ENCODE results near the gene CTTN.

CTTN gene

DNA sequence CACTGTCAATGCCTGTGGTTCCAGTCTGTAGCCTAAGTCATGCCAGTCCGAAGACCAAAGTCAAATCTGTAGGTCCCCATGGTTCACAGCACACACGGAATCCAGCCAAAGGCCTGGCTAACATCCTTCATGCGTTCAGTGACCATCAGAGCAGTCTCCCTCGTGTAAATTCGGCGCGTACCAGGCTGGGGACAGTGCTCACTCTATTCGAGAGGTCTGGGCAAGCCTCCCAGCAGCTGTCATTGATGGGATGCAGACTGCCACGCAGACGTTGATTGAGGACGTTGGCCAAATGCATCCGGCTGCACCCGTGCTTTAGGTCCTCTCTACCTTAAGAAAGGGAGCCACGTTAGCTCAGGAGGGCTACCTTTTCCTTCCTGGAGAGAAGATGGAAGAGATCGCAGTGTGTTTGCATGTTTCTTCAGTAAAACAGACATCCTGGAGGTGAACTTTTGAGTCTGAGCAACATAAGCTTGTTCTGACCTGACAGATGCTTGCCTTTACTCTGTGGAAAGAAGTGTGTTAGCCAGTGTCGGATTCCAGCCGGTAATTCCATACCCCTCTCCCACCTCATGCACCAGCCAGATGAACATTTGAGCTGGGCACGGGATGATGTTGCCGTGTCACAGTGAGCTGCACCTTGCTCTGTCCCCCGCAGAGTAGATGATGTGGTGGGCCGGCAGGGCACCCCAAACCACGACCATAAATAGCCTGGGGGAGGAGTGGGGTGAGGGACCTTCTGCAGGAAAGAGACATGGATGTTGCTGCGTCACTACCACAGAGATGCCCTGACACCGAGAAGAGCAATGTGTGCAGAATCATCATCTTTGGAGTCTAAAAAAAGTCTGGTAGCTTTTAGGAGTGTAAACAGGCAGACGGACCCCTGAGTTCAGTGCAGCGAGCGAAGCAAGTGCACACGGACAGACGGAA, 12.2 kb downstream of the CTTN start:
- no peak for DNase-seq (ENCODE audit: extremely low read depth, low read depth)
- TF ChIP-seq, protein P1, sequence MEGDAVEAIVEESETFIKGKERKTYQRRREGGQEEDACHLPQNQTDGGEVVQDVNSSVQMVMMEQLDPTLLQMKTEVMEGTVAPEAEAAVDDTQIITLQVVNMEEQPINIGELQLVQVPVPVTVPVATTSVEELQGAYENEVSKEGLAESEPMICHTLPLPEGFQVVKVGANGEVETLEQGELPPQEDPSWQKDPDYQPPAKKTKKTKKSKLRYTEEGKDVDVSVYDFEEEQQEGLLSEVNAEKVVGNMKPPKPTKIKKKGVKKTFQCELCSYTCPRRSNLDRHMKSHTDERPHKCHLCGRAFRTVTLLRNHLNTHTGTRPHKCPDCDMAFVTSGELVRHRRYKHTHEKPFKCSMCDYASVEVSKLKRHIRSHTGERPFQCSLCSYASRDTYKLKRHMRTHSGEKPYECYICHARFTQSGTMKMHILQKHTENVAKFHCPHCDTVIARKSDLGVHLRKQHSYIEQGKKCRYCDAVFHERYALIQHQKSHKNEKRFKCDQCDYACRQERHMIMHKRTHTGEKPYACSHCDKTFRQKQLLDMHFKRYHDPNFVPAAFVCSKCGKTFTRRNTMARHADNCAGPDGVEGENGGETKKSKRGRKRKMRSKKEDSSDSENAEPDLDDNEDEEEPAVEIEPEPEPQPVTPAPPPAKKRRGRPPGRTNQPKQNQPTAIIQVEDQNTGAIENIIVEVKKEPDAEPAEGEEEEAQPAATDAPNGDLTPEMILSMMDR (IDR thresholded peaks at IDR 0.05; ENCODE audit: low read depth, low read length) = no peak

DNA sequence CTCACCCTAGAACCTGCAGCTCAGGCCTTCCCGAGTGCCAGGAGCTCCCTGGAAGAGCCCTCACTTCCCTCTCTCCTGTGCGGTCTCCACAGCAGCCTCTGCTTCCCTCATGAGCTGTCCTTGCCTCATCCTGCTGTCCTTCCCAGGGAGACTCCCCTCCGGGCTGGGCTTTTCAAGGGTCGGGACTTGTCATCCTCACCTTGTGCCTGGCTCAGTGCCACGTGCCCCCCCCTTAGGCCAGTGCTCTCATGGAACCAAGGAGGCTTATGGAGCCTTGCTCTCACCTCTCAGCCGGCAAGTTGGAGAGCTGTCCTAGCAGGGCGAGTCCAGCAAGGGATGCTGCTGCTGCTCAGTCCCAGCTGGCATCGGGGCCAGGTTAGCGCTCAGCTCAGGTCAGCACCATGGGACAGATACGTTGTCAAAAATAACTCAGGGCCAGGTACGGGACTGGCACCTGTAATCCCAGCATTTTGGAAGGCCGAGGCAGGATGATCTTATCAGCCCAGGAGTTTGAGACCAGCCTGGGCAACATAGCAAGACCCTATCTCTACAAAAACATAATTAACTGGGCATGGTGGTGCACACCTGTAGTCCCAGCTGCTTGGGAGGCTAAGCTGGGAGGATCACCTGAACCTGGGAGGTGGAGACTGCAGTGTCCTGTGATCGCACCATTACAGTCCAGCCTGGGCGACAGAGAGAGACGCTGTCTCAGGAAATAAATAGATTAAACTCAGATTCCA, 13.6 kb downstream of the CTTN start:
- TF ChIP-seq, protein P1 (IDR thresholded peaks at IDR 0.05; ENCODE audit: low read depth, low read length) = no peak
- DNase-seq (ENCODE audit: extremely low read depth, low read depth) = no peak

DNA sequence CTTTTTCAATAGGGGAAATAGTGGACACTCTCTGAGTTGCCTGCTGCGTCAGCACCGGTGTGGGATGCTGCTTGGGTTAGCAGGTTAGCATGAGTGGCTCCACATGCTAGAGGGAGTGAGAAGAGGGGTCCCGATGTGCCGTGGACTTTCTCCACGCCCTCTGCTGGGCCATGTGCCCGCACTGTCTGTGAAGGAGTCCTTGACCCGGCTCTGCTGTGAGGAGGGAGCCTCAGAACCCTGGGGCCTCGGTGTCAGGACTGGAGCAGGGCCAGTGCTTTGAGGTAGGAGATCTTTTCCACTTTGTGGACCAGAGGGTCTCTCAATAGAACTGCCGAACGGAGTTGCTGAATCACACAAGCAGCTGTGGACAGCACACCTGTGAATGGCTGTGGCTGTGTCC, 14.8 kb downstream of the CTTN start:
- TF ChIP-seq, protein P1 (IDR thresholded peaks at IDR 0.05; ENCODE audit: low read depth, low read length) = no peak
- no peak for DNase-seq (ENCODE audit: extremely low read depth, low read depth)

DNA sequence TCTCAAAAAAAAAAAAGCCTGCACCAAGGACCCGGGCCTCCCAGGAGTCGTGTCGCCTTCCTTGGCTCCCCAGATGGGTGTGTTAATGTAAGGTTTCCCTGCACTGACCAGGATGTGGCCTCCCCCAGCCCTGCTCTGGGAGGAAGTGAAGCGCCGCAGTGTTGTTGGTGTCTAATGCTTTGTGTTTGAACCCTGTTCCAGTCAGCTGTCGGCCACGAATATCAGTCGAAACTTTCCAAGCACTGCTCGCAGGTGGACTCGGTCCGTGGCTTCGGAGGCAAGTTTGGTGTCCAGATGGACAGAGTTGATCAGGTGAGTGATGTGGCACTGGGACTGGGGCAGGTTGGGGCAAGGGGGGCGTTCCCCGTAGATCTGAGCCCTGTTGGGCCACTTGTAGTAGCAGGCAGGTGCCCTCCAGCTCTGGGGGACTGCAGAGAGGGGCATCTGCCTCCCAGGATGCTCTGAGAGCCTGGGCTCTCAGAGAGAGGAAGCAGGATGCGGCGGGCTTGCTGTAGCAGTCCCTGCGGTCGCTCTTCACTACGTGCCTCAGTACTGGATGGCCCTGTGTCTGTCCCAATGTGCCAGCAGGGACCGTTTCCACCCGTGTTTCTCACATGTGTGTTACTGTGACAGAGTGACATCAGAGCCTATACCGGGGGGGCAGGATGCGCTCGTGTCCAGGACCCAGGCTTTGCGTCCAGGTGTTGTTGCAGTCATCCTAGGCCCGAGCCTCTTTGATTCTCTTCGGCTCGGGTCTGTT, 16.2 kb downstream of the CTTN start:
- DNase-seq (ENCODE audit: extremely low read depth, low read depth) = no peak
- TF ChIP-seq, protein P1 (IDR thresholded peaks at IDR 0.05; ENCODE audit: low read depth, low read length) = no peak

DNA sequence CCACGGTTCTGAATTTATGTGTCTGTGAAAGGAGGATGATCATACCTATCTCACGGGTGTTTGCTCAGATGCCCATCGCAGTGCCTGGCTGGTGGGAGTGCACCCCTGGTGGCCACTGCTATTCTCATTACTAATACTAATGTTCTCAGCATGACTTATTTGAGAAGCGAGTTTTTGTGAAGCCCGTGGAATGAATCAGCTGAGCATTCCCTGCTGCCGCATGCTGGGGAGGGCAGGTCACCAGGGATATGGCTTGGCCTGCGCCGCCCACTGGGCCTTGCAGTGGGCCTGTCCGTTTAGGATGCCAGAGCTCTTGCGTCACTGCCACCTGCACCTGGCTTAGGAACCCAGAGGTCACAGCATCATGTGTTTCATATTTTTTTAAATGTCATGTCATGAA, 16.9 kb downstream of the CTTN start:
- TF ChIP-seq, protein P1 (IDR thresholded peaks at IDR 0.05; ENCODE audit: low read depth, low read length) = peak; percentile 36
- DNase-seq (ENCODE audit: extremely low read depth, low read depth) = no peak

DNA sequence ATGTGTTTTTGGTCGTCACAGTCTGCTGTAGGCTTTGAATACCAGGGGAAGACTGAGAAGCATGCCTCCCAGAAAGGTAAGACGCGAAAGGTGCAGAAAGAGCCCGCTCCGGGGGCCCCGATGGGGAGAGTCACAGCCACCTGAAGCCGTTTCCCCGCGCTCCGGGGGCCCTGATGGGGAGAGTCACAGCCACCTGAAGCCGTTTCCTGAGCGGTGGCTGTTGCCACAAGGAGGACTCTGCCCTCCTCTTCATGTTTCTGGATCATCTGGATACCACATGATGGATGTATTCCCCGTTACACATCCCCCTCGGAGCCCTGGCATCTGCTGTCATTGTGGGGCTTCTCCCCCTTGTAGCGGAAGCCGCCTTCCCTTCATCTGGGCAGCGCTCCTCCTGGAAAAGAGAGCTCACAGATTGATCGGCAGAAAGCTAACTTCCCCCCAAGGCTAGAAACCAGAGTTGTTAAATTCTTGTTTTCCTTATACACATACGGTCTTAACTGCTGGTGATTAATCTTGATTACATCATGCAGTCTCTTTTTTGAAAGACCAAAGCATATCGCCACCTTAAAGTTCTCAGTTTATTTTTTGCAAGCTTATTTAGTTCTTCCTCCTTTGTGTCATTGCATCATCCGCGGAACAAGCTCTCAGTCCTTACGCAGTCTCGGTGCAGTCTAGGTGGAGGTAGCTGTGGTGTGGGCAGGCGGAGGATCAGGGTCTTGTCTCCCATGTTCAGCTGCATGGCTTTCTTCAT, 17.5 kb downstream of the CTTN start:
- TF ChIP-seq, protein P1 (IDR thresholded peaks at IDR 0.05; ENCODE audit: low read depth, low read length) = no peak
- DNase-seq (ENCODE audit: extremely low read depth, low read depth) = no peak
